ENCODE measurements around the gene BMAL2. TPM values are rescaled to one million over a fixed set of nuclear protein-coding genes. Genes with fewer than 3 reads are reported as not detected.

BMAL2 gene
- total RNA-seq, 3 donors from 2014 or later = 3.8 to 7.4 (median 6.8) TPM

- Mint-ChIP-seq H3K4me1 (ENCODE audit: low read depth) (peaks cover 26% of the 10 kb centered on the region), H3K9me3 (no peaks in the 10 kb centered on the region), H3K36me3 (ENCODE audit: insufficient read depth) (no peaks in the 10 kb centered on the region), H3K27me3 (ENCODE audit: low read depth) (peaks cover 47% of the 10 kb centered on the region), H3K4me3 (peak overlapping the region; percentile 91)
- DNase-seq = no peak
- ATAC-seq = no peak
Observed at GRCh38 chr12:27334042-27334720, 1.5 kb downstream of the BMAL2 start.

GRCh38 chr12:27334721-27335082 lies 2.1 kb downstream of the BMAL2 start:
- peaks cover 47% of the 10 kb centered on the region for H3K27me3 Mint-ChIP-seq (ENCODE audit: low read depth)
- DNase-seq = no peak
- peaks cover 26% of the 10 kb centered on the region for H3K4me1 Mint-ChIP-seq (ENCODE audit: low read depth)
- no peak for ATAC-seq
- no peak overlapping the region for H3K4me3 Mint-ChIP-seq
- H3K9me3 Mint-ChIP-seq = no peaks in the 10 kb centered on the region
- H3K36me3 Mint-ChIP-seq (ENCODE audit: insufficient read depth) = no peaks in the 10 kb centered on the region

GRCh38 chr12:27335364-27336281 lies 3.0 kb downstream of the BMAL2 start:
- peaks cover 43% of the 10 kb centered on the region for H3K27me3 Mint-ChIP-seq (ENCODE audit: low read depth)
- peaks cover 26% of the 10 kb centered on the region for H3K4me1 Mint-ChIP-seq (ENCODE audit: low read depth)
- no peaks in the 10 kb centered on the region for H3K36me3 Mint-ChIP-seq (ENCODE audit: insufficient read depth)
- no peak for ATAC-seq
- no peak for DNase-seq
- H3K4me3 Mint-ChIP-seq = no peak overlapping the region
- H3K9me3 Mint-ChIP-seq = no peaks in the 10 kb centered on the region

- Mint-ChIP-seq H3K4me3 (no peak overlapping the region), H3K4me1 (ENCODE audit: low read depth) (peaks cover 22% of the 10 kb centered on the region), H3K27me3 (ENCODE audit: low read depth) (peaks cover 39% of the 10 kb centered on the region), H3K36me3 (ENCODE audit: insufficient read depth) (no peaks in the 10 kb centered on the region), H3K9me3 (no peaks in the 10 kb centered on the region)
- ATAC-seq (no peak), DNase-seq (no peak)
Observed at GRCh38 chr12:27336282-27336653, 3.6 kb downstream of the BMAL2 start.

GRCh38 chr12:27337376-27337775 lies 4.7 kb downstream of the BMAL2 start:
- Mint-ChIP-seq H3K4me1 (ENCODE audit: low read depth) (peaks cover 12% of the 10 kb centered on the region), H3K27me3 (ENCODE audit: low read depth) (peaks cover 30% of the 10 kb centered on the region), H3K4me3 (no peak overlapping the region), H3K36me3 (ENCODE audit: insufficient read depth) (no peaks in the 10 kb centered on the region), H3K9me3 (no peaks in the 10 kb centered on the region)
- ATAC-seq (no peak), DNase-seq (no peak)

- Mint-ChIP-seq H3K27me3 (ENCODE audit: low read depth) (peaks cover 26% of the 10 kb centered on the region), H3K9me3 (no peaks in the 10 kb centered on the region), H3K36me3 (ENCODE audit: insufficient read depth) (no peaks in the 10 kb centered on the region), H3K4me1 (ENCODE audit: low read depth) (peaks cover 8% of the 10 kb centered on the region), H3K4me3 (no peak overlapping the region)
- ATAC-seq (no peak), DNase-seq (no peak)
Observed at GRCh38 chr12:27338473-27338872, 5.8 kb downstream of the BMAL2 start.

- Mint-ChIP-seq H3K4me1 (ENCODE audit: low read depth) (no peaks in the 10 kb centered on the region), H3K27me3 (ENCODE audit: low read depth) (peaks cover 9% of the 10 kb centered on the region), H3K9me3 (no peaks in the 10 kb centered on the region), H3K4me3 (no peak overlapping the region), H3K36me3 (ENCODE audit: insufficient read depth) (no peaks in the 10 kb centered on the region)
- DNase-seq (no peak), ATAC-seq (no peak)
Observed at GRCh38 chr12:27340971-27341370, 8.3 kb downstream of the BMAL2 start.

GRCh38 chr12:27342536-27342935 lies 9.9 kb downstream of the BMAL2 start:
- Mint-ChIP-seq H3K27me3 (ENCODE audit: low read depth) (peaks cover 4% of the 10 kb centered on the region), H3K36me3 (ENCODE audit: insufficient read depth) (no peaks in the 10 kb centered on the region), H3K4me3 (no peak overlapping the region), H3K9me3 (no peaks in the 10 kb centered on the region), H3K4me1 (ENCODE audit: low read depth) (no peaks in the 10 kb centered on the region)
- DNase-seq (no peak), ATAC-seq (no peak)

GRCh38 chr12:27343255-27344000 lies 10.8 kb downstream of the BMAL2 start:
- Mint-ChIP-seq H3K9me3 (no peaks in the 10 kb centered on the region), H3K27me3 (ENCODE audit: low read depth) (peaks cover 4% of the 10 kb centered on the region), H3K4me3 (no peak overlapping the region), H3K36me3 (ENCODE audit: insufficient read depth) (no peaks in the 10 kb centered on the region), H3K4me1 (ENCODE audit: low read depth) (no peaks in the 10 kb centered on the region)
- no peak for ATAC-seq
- DNase-seq = no peak

- no peak overlapping the region for H3K4me3 Mint-ChIP-seq
- DNase-seq = no peak
- H3K9me3 Mint-ChIP-seq = no peaks in the 10 kb centered on the region
Observed at GRCh38 chr12:27344246-27344645, 11.6 kb downstream of the BMAL2 start.

GRCh38 chr12:27344760-27345159 lies 12.1 kb downstream of the BMAL2 start:
- H3K4me3 Mint-ChIP-seq = no peak overlapping the region
- ATAC-seq = no peak
- no peaks in the 10 kb centered on the region for H3K36me3 Mint-ChIP-seq (ENCODE audit: insufficient read depth)
- DNase-seq = no peak
- H3K4me1 Mint-ChIP-seq (ENCODE audit: low read depth) = no peaks in the 10 kb centered on the region
- H3K27me3 Mint-ChIP-seq (ENCODE audit: low read depth) = peaks cover 4% of the 10 kb centered on the region
- H3K9me3 Mint-ChIP-seq = no peaks in the 10 kb centered on the region

More at GRCh38 chr12:27344246-27344645, 11.6 kb downstream of the BMAL2 start:
- no peak for ATAC-seq
- H3K4me1 Mint-ChIP-seq (ENCODE audit: low read depth) = no peaks in the 10 kb centered on the region
- no peaks in the 10 kb centered on the region for H3K36me3 Mint-ChIP-seq (ENCODE audit: insufficient read depth)
- peaks cover 4% of the 10 kb centered on the region for H3K27me3 Mint-ChIP-seq (ENCODE audit: low read depth)

GRCh38 chr12:27345376-27345775 lies 12.7 kb downstream of the BMAL2 start:
- ATAC-seq (no peak), DNase-seq (no peak)
- Mint-ChIP-seq H3K36me3 (ENCODE audit: insufficient read depth) (no peaks in the 10 kb centered on the region), H3K4me1 (ENCODE audit: low read depth) (no peaks in the 10 kb centered on the region), H3K4me3 (no peak overlapping the region), H3K9me3 (no peaks in the 10 kb centered on the region), H3K27me3 (ENCODE audit: low read depth) (peaks cover 4% of the 10 kb centered on the region)

GRCh38 chr12:27347779-27348178 lies 15.1 kb downstream of the BMAL2 start:
- H3K4me1 Mint-ChIP-seq (ENCODE audit: low read depth) = no peaks in the 10 kb centered on the region
- ATAC-seq (no peak), DNase-seq (no peak)
- no peaks in the 10 kb centered on the region for H3K36me3 Mint-ChIP-seq (ENCODE audit: insufficient read depth)
- H3K27me3 Mint-ChIP-seq (ENCODE audit: low read depth) = peaks cover 10% of the 10 kb centered on the region
- no peaks in the 10 kb centered on the region for H3K9me3 Mint-ChIP-seq
- no peak overlapping the region for H3K4me3 Mint-ChIP-seq

- H3K4me1 Mint-ChIP-seq (ENCODE audit: low read depth) = no peaks in the 10 kb centered on the region
Observed at GRCh38 chr12:27351476-27351875, 18.8 kb downstream of the BMAL2 start.

More at GRCh38 chr12:27351476-27351875, 18.8 kb downstream of the BMAL2 start:
- Mint-ChIP-seq H3K27me3 (ENCODE audit: low read depth) (peaks cover 10% of the 10 kb centered on the region), H3K36me3 (ENCODE audit: insufficient read depth) (no peaks in the 10 kb centered on the region), H3K4me3 (no peak overlapping the region), H3K9me3 (no peaks in the 10 kb centered on the region)
- ATAC-seq (no peak), DNase-seq (no peak)

Measured in activated T-cell treated with anti-CD3 and anti-CD28 coated beads, Interleukin-2, amount 50 U/mL, for 4 hours (primary cell).